Adrenal gland (tissue), 12 donors: ENCODE data around the gene INHBE. TPM values are rescaled to one million over a fixed set of nuclear protein-coding genes. Genes with fewer than 3 reads are reported as not detected.

Experiments used
- DNase-seq, 7 donors: peaks; one replicate each; pipeline ENCODE4 v3.0.0-alpha.2; 2019 to 2020
- H3K27ac ChIP-seq, 5 donors: fragments of 200-600 bp; sonication (generic) in 4 of 5; 1 replicate in 3 of 5; 2 replicates in 2 of 5; pipeline versions ENCODE4 v1.5.1 to v1.8.0; 2016 to 2020; ENCODE audit warnings: mild to moderate bottlenecking in 1 of 5
- H3K27me3 ChIP-seq: fragments of 200-600 bp; 2 replicates; pipeline ENCODE4 v1.8.0; 2021
- H3K36me3 ChIP-seq, 2 donors: fragments of 200-600 bp; replicated peaks in 1 of 2; 1 replicate in 1 of 2; 2 replicates in 1 of 2; pipeline versions ENCODE4 v1.5.1 to v1.8.0; 2018 to 2022
- H3K4me1 ChIP-seq, 2 donors: fragments of 200-600 bp; replicated peaks in 1 of 2; 1 replicate in 1 of 2; 2 replicates in 1 of 2; pipeline versions ENCODE4 v1.5.1 to v1.8.0; 2018 to 2021
- H3K4me3 ChIP-seq, 4 donors: fragments of 200-600 bp; sonication (generic) in 3 of 4; one replicate each; pipeline ENCODE4 v1.5.1; 2016 to 2018
- H3K9me3 ChIP-seq, 3 donors: fragments of 200-600 bp; sonication (generic) in 1 of 3; replicated peaks in 1 of 3; 1 replicate in 2 of 3; 2 replicates in 1 of 3; pipeline versions ENCODE4 v1.5.1 to v1.8.0; 2016 to 2021
- CTCF ChIP-seq, 6 experiments: fragments of 450-650 bp in 4 of 6; fragments of 200-600 bp in 2 of 6; sonication (generic) in 1 of 6; IDR thresholded peaks; 1 replicate in 5 of 6; 2 replicates in 1 of 6; pipeline versions ENCODE4 v1.5.1 to v1.8.0; 2016 to 2021; ENCODE audit warnings: antibody characterized with exemption in 6 of 6, mild to moderate bottlenecking in 2 of 6, moderate library complexity in 1 of 6
- POLR2A ChIP-seq, 2 donors: fragments of 450-650 bp; IDR thresholded peaks; one replicate each; pipeline ENCODE4 v1.6.1; 2017; ENCODE audit warnings: antibody characterized with exemption in 2 of 2, mild to moderate bottlenecking in 2 of 2, moderate library complexity in 1 of 2
- WGBS, 4 donors: extraction: QIAGEN DNeasy Blood & Tissue Kit in 2 of 4; methylation state at CpG; one replicate each; pipeline versions ENCODE4 v1.1.5 to v1.1.7; 2013 to 2017; 5-methylcytosine and 5-hydroxymethylcytosine counted together
- intact Hi-C, 2 donors: fragments of 100-400 bp; cut with DNase I; formaldehyde crosslinking; loops; one replicate each; pipeline versions ENCODE4 v1.14.1 to v1.15.0; 2022 to 2023
- polyA plus RNA-seq, 3 donors: library from polyadenylated mRNA; stranded (reverse); fragments of 200-250 nt in 2 of 3; fragments of 350-450 nt in 1 of 3; fragmentation: Illumina TruSeq in 1 of 3; extraction: RNeasy Lipid Tissue Mini Kit (QIAGEN cat#74804) in 1 of 3; gene quantifications; one replicate each; pipeline ENCODE4 v1.2.3, GENCODE V29; 2013 to 2014
- total RNA-seq, 9 donors: library from RNA; depleted of rRNA in 4 of 9; stranded (reverse); fragments of >200 nt in 4 of 9; fragments of 120-200 nt in 1 of 9; fragmentation: NEBNext Ultra II Directional in 1 of 9; extraction: Animal tissue kit (Norgen Biotek cat#: 25700) in 1 of 9; gene quantifications; one replicate each; pipeline versions ENCODE4 v1.1.0 to v1.2.4, GENCODE V29; 2013 to 2023
- donor health status: healthy with polysubstance abuse.
- donor health status: Bipolar disorder and iron deficiency.
- donor health status: DM: yes; HTN: yes; CAD: no.
- donor health status: DM: no; HTN: no; CAD: no.
- donor health status: DM: no; HTN: no; CAD: no.
- donor health status: DM: yes; HTN: yes; CAD: no.

The INHBE gene
- total and polyA plus RNA-seq, 12 donors = 0.11 TPM; not detected in 11

DNA sequence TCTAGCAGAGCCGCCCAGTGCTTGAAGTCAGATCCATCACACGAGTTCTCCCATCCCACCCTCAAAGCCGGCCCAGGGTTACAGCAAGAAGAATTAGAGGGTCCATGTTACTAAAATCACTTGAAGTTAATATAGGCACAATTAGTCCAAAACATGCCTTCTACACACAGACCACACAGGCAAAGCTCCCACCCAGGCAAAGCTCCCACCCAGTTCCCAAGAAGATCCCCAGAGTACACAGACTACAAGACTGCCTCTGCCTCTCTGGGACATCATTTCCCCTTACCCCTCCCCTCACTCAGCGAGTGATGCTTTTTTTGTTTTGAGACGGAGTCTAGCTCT lies 7.8 kb downstream of the INHBE start:
- H3K4me1 ChIP-seq = peaks cover 16 to 29% of the 10 kb centered on the region in 2 donors
- peak overlapping the region in 1 of 5 donors; percentile 84 for H3K27ac ChIP-seq
- intact Hi-C loops = no loop called here
- H3K36me3 ChIP-seq = no peaks in the 10 kb centered on the region
- H3K9me3 ChIP-seq = no peaks in the 10 kb centered on the region
- H3K27me3 ChIP-seq = no peaks in the 10 kb centered on the region
- TF ChIP-seq CTCF (IDR thresholded peaks at IDR 0.05) (peak in 1 of 6 experiments; percentile 2), POLR2A (IDR thresholded peaks at IDR 0.05) (no peak)
- 24 to 70% (median 30%) methylated on average over 2 to 5 of the region's 5 CpGs for WGBS, 4 donors
- no peak overlapping the region for H3K4me3 ChIP-seq
- DNase-seq = no peak

- Histone ChIP-seq H3K4me3 (no peak overlapping the region), H3K9me3 (no peaks in the 10 kb centered on the region), H3K27me3 (no peaks in the 10 kb centered on the region), H3K27ac (no peak overlapping the region), H3K4me1 (peaks cover 16 to 22% of the 10 kb centered on the region in 2 donors), H3K36me3 (no peaks in the 10 kb centered on the region)
- no peak for TF ChIP-seq CTCF (IDR thresholded peaks at IDR 0.05)
- 88 to 95% (median 93%) methylated on average over 12 of the region's 12 CpGs for WGBS, 4 donors
- DNase-seq = no peak
- intact Hi-C loops = no loop called here
Measured at GRCh38 chr12:57464569-57464968, 9.5 kb downstream of the INHBE start.

GRCh38 chr12:57465030-57465746 lies 10.1 kb downstream of the INHBE start:
- Histone ChIP-seq H3K9me3 (no peaks in the 10 kb centered on the region), H3K4me1 (peaks cover 16 to 22% of the 10 kb centered on the region in 2 donors), H3K27me3 (no peaks in the 10 kb centered on the region), H3K27ac (no peak overlapping the region), H3K4me3 (no peak overlapping the region), H3K36me3 (no peaks in the 10 kb centered on the region)
- intact Hi-C loops = no loop called here
- DNase-seq = no peak
- TF ChIP-seq POLR2A (IDR thresholded peaks at IDR 0.05) (no peak), CTCF (IDR thresholded peaks at IDR 0.05) (no peak)
- 67 to 84% (median 76%) methylated on average over 5 to 6 of the region's 6 CpGs for WGBS, 4 donors

- no peak for DNase-seq
- no peak overlapping the region for H3K27ac ChIP-seq
- TF ChIP-seq CTCF (IDR thresholded peaks at IDR 0.05) (no peak), POLR2A (IDR thresholded peaks at IDR 0.05) (no peak)
- H3K9me3 ChIP-seq = no peaks in the 10 kb centered on the region
- 68 to 80% (median 79%) methylated on average over 13 to 14 of the region's 14 CpGs for WGBS, 4 donors
- H3K27me3 ChIP-seq = no peaks in the 10 kb centered on the region
- H3K4me1 ChIP-seq = peaks cover 16 to 20% of the 10 kb centered on the region in 2 donors
- H3K36me3 ChIP-seq = no peaks in the 10 kb centered on the region
- no peak overlapping the region for H3K4me3 ChIP-seq
- intact Hi-C loops = no loop called here
Measured at GRCh38 chr12:57465747-57466505, 10.8 kb downstream of the INHBE start.
